ENCODE data around the gene SRRD. TPM values are rescaled to one million over a fixed set of nuclear protein-coding genes. Genes with fewer than 3 reads are reported as not detected.

The SRRD gene
- total and polyA plus RNA-seq, 2 of the 8 experiments (the other 6 are each of a cell fraction or from before 2014, with no cell fraction given): 17.1 to 25.3 TPM

- TF ChIP-seq TEAD4 (IDR thresholded peaks at IDR 0.05; ENCODE audit: low read depth, low read length) (no peak), FOSL1 (IDR thresholded peaks at IDR 0.05; ENCODE audit: insufficient read depth, low read depth, low read length) (no peak), CHD7 (IDR thresholded peaks at IDR 0.05; ENCODE audit: insufficient replicate concordance, low read length) (no peak), SAP30 (IDR thresholded peaks at IDR 0.05; ENCODE audit: insufficient read depth, insufficient replicate concordance, low read length) (no peak), KDM1A (IDR thresholded peaks at IDR 0.05; ENCODE audit: borderline replicate concordance, low read length) (no peak)
Measured at GRCh38 chr22:26463101-26463661, 20.5 kb upstream of the SRRD start (continued).
